ENCODE measurements around the gene EEPD1. TPM values are rescaled to one million over a fixed set of nuclear protein-coding genes. Genes with fewer than 3 reads are reported as not detected.

The EEPD1 gene
- total and polyA plus RNA-seq, 2 donors (not counting 3 experiments of a cell fraction or from before 2014, with no cell fraction given), result 0.40 to 0.42 TPM

DNA sequence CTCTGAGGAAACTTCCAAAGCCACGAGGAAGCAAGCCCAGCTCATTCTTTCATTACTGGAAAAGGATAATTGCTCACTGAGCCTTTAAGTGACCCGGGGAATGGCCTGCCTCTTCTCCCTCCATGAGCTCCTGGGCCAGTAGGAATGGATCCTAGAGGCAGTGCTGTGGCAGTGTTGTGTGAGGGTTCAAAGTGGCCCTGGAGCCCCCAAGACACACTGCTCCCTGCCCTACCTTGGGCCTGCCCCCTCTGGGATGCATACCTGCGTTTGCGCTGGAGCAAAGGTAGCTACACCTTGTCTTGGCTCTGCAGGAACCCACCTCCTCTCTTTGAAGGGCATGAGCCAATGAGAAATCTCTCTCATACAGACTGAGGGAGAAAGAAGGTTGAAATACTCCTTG, 120.8 kb downstream of the EEPD1 start:
- H3K27ac ChIP-seq (ENCODE audit: insufficient read depth, low read depth, low read length), result no peak overlapping the region
- intact Hi-C loops (cut with micrococcal nuclease), result no loop called here
- no peak overlapping the region for H3K9ac ChIP-seq (replicated peaks; ENCODE audit: extremely low read depth, insufficient read depth, low read length)
- H3K79me2 ChIP-seq (ENCODE audit: control insufficient read depth, insufficient read depth, low read length), result no peaks in the 10 kb centered on the region
- H3K9me1 ChIP-seq (replicated peaks; ENCODE audit: control insufficient read depth, extremely low read depth, insufficient read depth, low read length), result no peaks in the 10 kb centered on the region
- H3K4me2 ChIP-seq (ENCODE audit: insufficient read depth, low read length), result no peak overlapping the region
- peaks cover 0 to 1% of the 10 kb centered on the region in 2 experiments for H3K27me3 ChIP-seq (ENCODE audit: control insufficient read depth in 2 of 2, insufficient read depth in 2 of 2, low read length in 2 of 2)
- dilution Hi-C loops (cut with MboI; ENCODE audit: extremely low pct_ligation_motif_present, low sequenced_read_pairs), result no loop called here
- H3K4me3 ChIP-seq (replicated peaks in 1 of 3; ENCODE audit: insufficient read depth in 1 of 3, low read depth in 1 of 3, low read length in 3 of 3), result no peak overlapping the region
- H3K4me1 ChIP-seq (ENCODE audit: control insufficient read depth, extremely low read depth, insufficient read depth, low read length), result no peaks in the 10 kb centered on the region
- H3K36me3 ChIP-seq (ENCODE audit: control insufficient read depth in 2 of 2, extremely low read depth in 1 of 2, insufficient read depth in 2 of 2, low read length in 2 of 2), result no peaks in the 10 kb centered on the region
- no peaks in the 10 kb centered on the region for H4K20me1 ChIP-seq (replicated peaks; ENCODE audit: control insufficient read depth, extremely low read depth, insufficient read depth, low read length)
- FAIRE-seq (no peak), DNase-seq (ENCODE audit: low read depth, low spot score) (no peak)
- ChIA-PET CTCF (interaction anchor here (0.7 to 1.7 kb wide), 5 partner anchors 16 to 298 kb away, joined by 3 to 4 read pairs (median 3); no protein-coding TSS in a partner anchor), POLR2A (no interaction called here)
- no peaks in the 10 kb centered on the region for H3K9me3 ChIP-seq (replicated peaks; ENCODE audit: control insufficient read depth, insufficient read depth, low read length)
- no TSS peak for BruUV-seq (replicated peaks)
- TF ChIP-seq FOS (IDR thresholded peaks at IDR 0.05; ENCODE audit: borderline replicate concordance, insufficient read depth, low read length), result no peak
- no peak overlapping the region for H2AFZ ChIP-seq (ENCODE audit: low read depth, low read length)

DNA sequence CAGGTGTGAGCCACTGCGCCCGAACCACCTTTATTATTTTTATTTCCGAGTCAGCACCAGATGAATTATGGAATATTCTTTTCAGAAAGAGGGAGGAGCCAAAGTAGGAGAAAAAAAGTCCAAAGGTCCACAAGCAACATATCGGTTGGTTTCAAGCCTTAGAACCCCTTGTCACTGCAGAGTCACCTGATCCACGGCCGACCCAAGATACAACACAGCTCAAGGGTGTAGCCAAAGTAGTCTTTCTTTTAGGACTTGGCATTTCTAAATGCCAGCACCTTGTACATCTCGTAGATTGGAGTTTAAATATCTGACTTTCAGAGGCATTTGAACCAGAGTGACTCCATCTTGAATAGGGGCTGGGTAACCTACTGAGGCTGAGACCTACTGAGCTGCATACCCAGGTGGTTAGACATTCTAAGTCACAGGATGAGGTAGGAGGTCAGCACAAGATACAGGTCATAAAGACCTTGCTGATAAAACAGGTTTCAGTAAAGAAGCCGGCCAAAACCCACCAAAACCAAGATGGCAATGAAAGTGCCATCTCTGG, 122.8 kb downstream of the EEPD1 start:
- H3K9me3 ChIP-seq (replicated peaks; ENCODE audit: control insufficient read depth, insufficient read depth, low read length), result no peaks in the 10 kb centered on the region
- intact Hi-C loops (cut with micrococcal nuclease), result no loop called here
- no peak for FAIRE-seq
- no peaks in the 10 kb centered on the region for H3K79me2 ChIP-seq (ENCODE audit: control insufficient read depth, insufficient read depth, low read length)
- no peak overlapping the region for H3K9ac ChIP-seq (replicated peaks; ENCODE audit: extremely low read depth, insufficient read depth, low read length)
- ChIA-PET CTCF (interaction anchor here (1.3 to 2.2 kb wide), 2 partner anchors 16 to 73 kb away, joined by 3 to 7 read pairs; no protein-coding TSS in a partner anchor), POLR2A (no interaction called here)
- BruUV-seq (replicated peaks), result no TSS peak
- H3K4me1 ChIP-seq (ENCODE audit: control insufficient read depth, extremely low read depth, insufficient read depth, low read length), result no peaks in the 10 kb centered on the region
- no peak for TF ChIP-seq MYC (IDR thresholded peaks at IDR 0.05; ENCODE audit: low read depth, low read length)
- no peak for TF ChIP-seq POLR2A (IDR thresholded peaks at IDR 0.05; ENCODE audit: low read depth, low read length)
- TF ChIP-seq JUN (IDR thresholded peaks at IDR 0.05; ENCODE audit: borderline replicate concordance, insufficient read depth, insufficient read length, low read depth), result no peak
- TF ChIP-seq GATA2 (IDR thresholded peaks at IDR 0.05; ENCODE audit: insufficient read depth, insufficient read length, low read depth, low read length), result no peak
- TF ChIP-seq FOS (IDR thresholded peaks at IDR 0.05; ENCODE audit: borderline replicate concordance, insufficient read depth, low read length), result no peak
- TF ChIP-seq EZH2 (IDR thresholded peaks at IDR 0.05; ENCODE audit: borderline replicate concordance, low read depth, low read length, severe bottlenecking), result no peak
- TF ChIP-seq POLR2AphosphoS5 (IDR thresholded peaks at IDR 0.05; ENCODE audit: insufficient read depth, low read depth, low read length), result no peak
- TF ChIP-seq, protein P1, sequence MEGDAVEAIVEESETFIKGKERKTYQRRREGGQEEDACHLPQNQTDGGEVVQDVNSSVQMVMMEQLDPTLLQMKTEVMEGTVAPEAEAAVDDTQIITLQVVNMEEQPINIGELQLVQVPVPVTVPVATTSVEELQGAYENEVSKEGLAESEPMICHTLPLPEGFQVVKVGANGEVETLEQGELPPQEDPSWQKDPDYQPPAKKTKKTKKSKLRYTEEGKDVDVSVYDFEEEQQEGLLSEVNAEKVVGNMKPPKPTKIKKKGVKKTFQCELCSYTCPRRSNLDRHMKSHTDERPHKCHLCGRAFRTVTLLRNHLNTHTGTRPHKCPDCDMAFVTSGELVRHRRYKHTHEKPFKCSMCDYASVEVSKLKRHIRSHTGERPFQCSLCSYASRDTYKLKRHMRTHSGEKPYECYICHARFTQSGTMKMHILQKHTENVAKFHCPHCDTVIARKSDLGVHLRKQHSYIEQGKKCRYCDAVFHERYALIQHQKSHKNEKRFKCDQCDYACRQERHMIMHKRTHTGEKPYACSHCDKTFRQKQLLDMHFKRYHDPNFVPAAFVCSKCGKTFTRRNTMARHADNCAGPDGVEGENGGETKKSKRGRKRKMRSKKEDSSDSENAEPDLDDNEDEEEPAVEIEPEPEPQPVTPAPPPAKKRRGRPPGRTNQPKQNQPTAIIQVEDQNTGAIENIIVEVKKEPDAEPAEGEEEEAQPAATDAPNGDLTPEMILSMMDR (IDR thresholded peaks at IDR 0.05; ENCODE audit: extremely low read depth in 1 of 2, insufficient read depth in 1 of 2, low read depth in 1 of 2, low read length in 2 of 2), result no peak
- TF ChIP-seq MAX (IDR thresholded peaks at IDR 0.05; ENCODE audit: insufficient read depth, insufficient read length), result no peak
- H3K4me3 ChIP-seq (replicated peaks in 1 of 3; ENCODE audit: insufficient read depth in 1 of 3, low read depth in 1 of 3, low read length in 3 of 3), result no peak overlapping the region
- H3K36me3 ChIP-seq (ENCODE audit: control insufficient read depth in 2 of 2, extremely low read depth in 1 of 2, insufficient read depth in 2 of 2, low read length in 2 of 2), result no peaks in the 10 kb centered on the region
- H3K4me2 ChIP-seq (ENCODE audit: insufficient read depth, low read length), result no peak overlapping the region
- H4K20me1 ChIP-seq (replicated peaks; ENCODE audit: control insufficient read depth, extremely low read depth, insufficient read depth, low read length), result no peaks in the 10 kb centered on the region
- no peak overlapping the region for H2AFZ ChIP-seq (ENCODE audit: low read depth, low read length)
- H3K27me3 ChIP-seq (ENCODE audit: control insufficient read depth in 2 of 2, insufficient read depth in 2 of 2, low read length in 2 of 2), result peaks cover 0 to 1% of the 10 kb centered on the region in 2 experiments
- H3K9me1 ChIP-seq (replicated peaks; ENCODE audit: control insufficient read depth, extremely low read depth, insufficient read depth, low read length), result no peaks in the 10 kb centered on the region
- dilution Hi-C loops (cut with MboI; ENCODE audit: extremely low pct_ligation_motif_present, low sequenced_read_pairs), result no loop called here
- no peak for DNase-seq (ENCODE audit: low read depth, low spot score)
- no peak overlapping the region for H3K27ac ChIP-seq (ENCODE audit: insufficient read depth, low read depth, low read length)
